T-cell (primary cell): ENCODE results near the gene NCBP2. TPM values are rescaled to one million over a fixed set of nuclear protein-coding genes. Genes with fewer than 3 reads are reported as not detected.
"Not testable (repeated sequence)": the region's sequence is repeated elsewhere in the genome, so short reads cannot be mapped to it uniquely, and the experiment has no call there.

Source experiments
- ATAC-seq, 4 experiments: fragments of 200-7000 bp in 3 of 4; fragments of 150-1000 bp in 1 of 4; cut with Tn5 transposase; replicated peaks in 1 of 4; 1 replicate in 3 of 4; 2 replicates in 1 of 4; pipeline ENCODE4 v1.10.0; 2021; ENCODE audit warnings: moderate library complexity in 3 of 4, mild to moderate bottlenecking in 2 of 4, moderate number of reproducible peaks in 1 of 4
- CTCF ChIA-PET, 2 donors: fragments of 300-600 bp; sonication (Branson Sonifier 250); formaldehyde crosslinking; loops; one replicate each; lab custom pipeline; 2022; ENCODE audit warnings: antibody characterized with exemption in 2 of 2; lab: Charles Lee
- POLR2A ChIA-PET, 2 donors: fragments of 300-600 bp; sonication (Branson Sonifier 250); formaldehyde crosslinking; loops; one replicate each; lab custom pipeline; 2022; ENCODE audit warnings: antibody characterized with exemption in 2 of 2; lab: Charles Lee
- DNase-seq, 35 experiments: peaks; one replicate each; pipeline versions ENCODE4 v3.0.0 to v3.0.0-alpha.2; 2013 to 2023
- H3K27ac ChIP-seq: one replicate; pipeline ENCODE4 v1.5.1; 2013; ENCODE audit warnings: low read length
- H3K27me3 ChIP-seq, 2 experiments: replicated peaks in 1 of 2; 1 replicate in 1 of 2; 2 replicates in 1 of 2; pipeline versions ENCODE4 v1.6.1 to v1.7.0; 2013; ENCODE audit warnings: low read length in 1 of 2, mixed read lengths in 1 of 2; ENCODE audit not compliant: control insufficient read depth in 2 of 2, insufficient read depth in 2 of 2; ENCODE audit errors: extremely low read depth in 1 of 2
- H3K36me3 ChIP-seq, 2 donors: 1 replicate in 1 of 2; 2 replicates in 1 of 2; pipeline versions ENCODE4 v1.6.1 to v1.7.0; 2013; ENCODE audit warnings: low read length in 1 of 2; ENCODE audit not compliant: control insufficient read depth in 2 of 2, insufficient read depth in 1 of 2; ENCODE audit errors: extremely low read depth in 1 of 2
- H3K4me1 ChIP-seq, 2 experiments: 1 replicate in 1 of 2; 2 replicates in 1 of 2; pipeline versions ENCODE4 v1.6.1 to v1.7.0; 2013; ENCODE audit warnings: low read length in 2 of 2, mixed read lengths in 1 of 2; ENCODE audit not compliant: insufficient read depth in 2 of 2, control insufficient read depth in 1 of 2; ENCODE audit errors: extremely low read depth in 1 of 2
- H3K4me3 ChIP-seq, 2 donors: 1 replicate in 1 of 2; 2 replicates in 1 of 2; pipeline versions ENCODE4 v1.5.1 to v1.7.0; 2013; ENCODE audit warnings: mild to moderate bottlenecking in 2 of 2, low read length in 1 of 2, moderate library complexity in 1 of 2; ENCODE audit not compliant: control insufficient read depth in 1 of 2; ENCODE audit errors: extremely low read depth in 1 of 2
- H3K9me3 ChIP-seq: 2 replicates; pipeline ENCODE4 v1.7.0; 2013
- H3K27ac Mint-ChIP-seq, 2 donors: one replicate each; pipeline ENCODE4 v1.8.0; 2020 to 2021; ENCODE audit warnings: mild to moderate bottlenecking in 2 of 2, mixed read lengths in 2 of 2
- H3K27me3 Mint-ChIP-seq, 2 donors: one replicate each; pipeline ENCODE4 v1.8.0; 2021 to 2022; ENCODE audit warnings: mixed read lengths in 2 of 2
- H3K36me3 Mint-ChIP-seq: one replicate; pipeline ENCODE4 v1.8.0; 2021; ENCODE audit warnings: mixed read lengths
- H3K4me1 Mint-ChIP-seq, 3 donors: one replicate each; pipeline ENCODE4 v1.8.0; 2020 to 2022; ENCODE audit warnings: mixed read lengths in 3 of 3, mild to moderate bottlenecking in 1 of 3
- H3K4me3 Mint-ChIP-seq, 3 donors: one replicate each; pipeline ENCODE4 v1.8.0; 2020 to 2022; ENCODE audit warnings: mild to moderate bottlenecking in 3 of 3, mixed read lengths in 3 of 3, moderate library complexity in 3 of 3
- H3K9me3 Mint-ChIP-seq, 3 donors: one replicate each; pipeline ENCODE4 v1.8.0; 2020 to 2022; ENCODE audit warnings: mixed read lengths in 3 of 3
- WGBS: methylation state at CpG from one replicate; pipeline ENCODE4 v1.1.5; 2013; ENCODE audit warnings: missing lambda C conversion rate; ENCODE audit not compliant: insufficient coverage; 5-methylcytosine and 5-hydroxymethylcytosine counted together
- total RNA-seq, 35 experiments: library from RNA in 6 of 35; stranded (reverse) in 6 of 35; fragments of 120-200 nt in 1 of 35; gene quantifications; one replicate each; pipeline versions ENCODE4 v1.2.1 to v1.2.4 and lab custom pipeline; 2013 to 2026

Gene NCBP2
- total RNA-seq, 5 donors from 2014 or later (not counting 1 experiment from before 2014, with no cell fraction given): 48.4 to 70.6 (median 59.3) TPM

DNA sequence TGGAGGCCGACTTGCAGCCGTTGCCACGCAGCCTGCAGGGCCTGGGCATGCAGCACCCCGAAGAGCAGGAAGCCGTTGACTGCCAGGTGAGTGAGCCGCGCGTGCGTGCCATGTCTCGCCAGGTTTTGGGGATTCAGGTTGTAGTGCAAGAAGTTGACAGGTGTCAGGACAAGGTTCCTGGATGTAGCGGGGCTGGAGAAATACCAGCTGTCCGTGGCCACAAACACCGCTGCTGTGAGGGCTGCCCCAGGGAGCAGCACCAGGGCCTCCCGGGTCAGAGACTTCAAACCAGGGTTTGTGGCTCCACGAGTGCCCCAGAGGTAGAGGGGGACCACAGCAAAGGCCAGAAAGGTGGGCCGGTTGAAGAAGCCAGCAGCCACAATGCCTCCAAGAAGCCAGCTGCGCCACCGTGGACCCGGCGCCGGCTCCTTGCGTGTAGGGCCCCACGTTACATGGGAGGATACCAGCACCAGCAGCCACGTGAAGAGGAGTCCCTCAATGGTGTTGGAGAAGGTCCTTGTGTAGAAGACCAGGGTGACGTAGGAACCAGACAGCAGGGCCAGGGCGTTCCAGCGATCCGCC lies 5.6 kb upstream of the NCBP2 start:
- H3K36me3 Mint-ChIP-seq: no peaks in the 10 kb centered on the region
- 90% methylated on average over 20 of the region's 28 CpGs for WGBS
- H3K27ac Mint-ChIP-seq: no peak overlapping the region
- no peak overlapping the region for H3K4me3 Mint-ChIP-seq
- peaks cover 20 to 21% (median 20%) of the 10 kb centered on the region in 3 donors for H3K4me1 Mint-ChIP-seq
- ChIA-PET CTCF (interaction anchor here in 1 of 2 donors (0.6 kb wide), 1 partner anchor 97 kb away, joined by 3 read pairs; no protein-coding TSS in a partner anchor), POLR2A (no interaction called here)
- Histone ChIP-seq H3K27me3 (no peaks in the 10 kb centered on the region), H3K36me3 (no peaks in the 10 kb centered on the region), H3K27ac (no peak overlapping the region), H3K4me3 (no peak overlapping the region), H3K9me3 (no peaks in the 10 kb centered on the region), H3K4me1 (peaks cover 8 to 9% of the 10 kb centered on the region in 2 experiments)
- no peak for DNase-seq
- H3K9me3 Mint-ChIP-seq: no peaks in the 10 kb centered on the region
- no peaks in the 10 kb centered on the region for H3K27me3 Mint-ChIP-seq
- no peak for ATAC-seq

- no peaks in the 10 kb centered on the region for H3K36me3 ChIP-seq
- peaks cover 0 to 2% of the 10 kb centered on the region in 2 donors for H3K27me3 Mint-ChIP-seq
- H3K9me3 ChIP-seq: no peaks in the 10 kb centered on the region
- no peaks in the 10 kb centered on the region for H3K9me3 Mint-ChIP-seq
- CTCF ChIA-PET: no interaction called here
- 92% methylated on average over 5 of the region's 10 CpGs for WGBS
- H3K4me1 ChIP-seq: peaks cover 8 to 12% of the 10 kb centered on the region in 2 experiments
- no peak overlapping the region for H3K4me3 ChIP-seq
- DNase-seq (no peak), ATAC-seq (no peak)
- H3K36me3 Mint-ChIP-seq: no peaks in the 10 kb centered on the region
- POLR2A ChIA-PET: no interaction called here
- no peak overlapping the region for H3K27ac Mint-ChIP-seq
- H3K27ac ChIP-seq: no peak overlapping the region
- no peak overlapping the region for H3K4me3 Mint-ChIP-seq
- H3K27me3 ChIP-seq: no peaks in the 10 kb centered on the region
- peaks cover 22 to 24% (median 23%) of the 10 kb centered on the region in 3 donors for H3K4me1 Mint-ChIP-seq
Observed at GRCh38 chr3:196947136-196947859, 5.0 kb upstream of the NCBP2 start.

DNA sequence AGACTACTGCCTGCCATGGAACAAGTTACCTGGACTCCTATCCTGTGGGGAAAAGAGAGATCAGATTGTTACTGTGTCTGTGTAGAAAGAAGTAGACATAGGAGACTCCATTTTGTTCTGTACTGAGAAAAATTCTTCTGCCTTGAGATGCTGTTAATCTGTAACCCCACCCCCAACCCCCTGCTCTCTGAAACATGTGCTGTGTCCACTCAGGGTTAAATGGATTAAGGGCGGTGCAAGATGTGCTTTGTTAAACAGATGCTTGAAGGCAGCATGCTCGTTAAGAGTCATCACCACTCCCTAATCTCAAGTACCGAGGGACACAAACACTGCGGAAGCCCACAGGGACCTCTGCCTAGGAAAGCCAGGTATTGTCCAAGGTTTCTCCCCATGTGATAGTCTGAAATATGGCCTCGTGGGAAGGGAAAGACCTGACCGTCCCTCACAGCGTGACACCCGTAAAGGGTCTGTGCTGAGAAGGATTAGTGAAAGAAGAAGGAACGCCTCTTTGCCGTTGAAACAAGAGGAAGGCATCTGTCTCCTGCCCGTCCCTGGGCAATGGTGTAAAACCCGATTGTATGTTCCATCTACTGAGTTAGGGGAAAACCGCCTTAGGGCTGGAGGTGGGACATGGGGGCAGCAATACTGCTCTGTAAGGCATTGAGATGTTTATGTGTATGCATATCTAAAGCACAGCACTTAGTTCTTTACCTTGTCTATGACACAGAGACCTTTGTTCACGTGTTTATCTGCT lies 1.9 kb upstream of the NCBP2 start:
- H3K36me3 Mint-ChIP-seq, H3K27me3 Mint-ChIP-seq, POLR2A ChIA-PET, ATAC-seq, H3K27ac ChIP-seq, H3K9me3 ChIP-seq, H3K4me3 ChIP-seq, H3K36me3 ChIP-seq, H3K9me3 Mint-ChIP-seq, CTCF ChIA-PET, H3K27me3 ChIP-seq, DNase-seq: not testable (repeated sequence)
- Mint-ChIP-seq H3K4me3 (peak overlapping the region; percentile 72 to 100 (median 96)), H3K4me1 (peaks cover 43 to 48% (median 47%) of the 10 kb centered on the region in 3 donors), H3K27ac (peak overlapping the region; percentile 57 to 71)
- peaks cover 8 to 28% of the 10 kb centered on the region in 2 experiments for H3K4me1 ChIP-seq
- WGBS: 94% methylated on average over 8 of the region's 14 CpGs

DNA sequence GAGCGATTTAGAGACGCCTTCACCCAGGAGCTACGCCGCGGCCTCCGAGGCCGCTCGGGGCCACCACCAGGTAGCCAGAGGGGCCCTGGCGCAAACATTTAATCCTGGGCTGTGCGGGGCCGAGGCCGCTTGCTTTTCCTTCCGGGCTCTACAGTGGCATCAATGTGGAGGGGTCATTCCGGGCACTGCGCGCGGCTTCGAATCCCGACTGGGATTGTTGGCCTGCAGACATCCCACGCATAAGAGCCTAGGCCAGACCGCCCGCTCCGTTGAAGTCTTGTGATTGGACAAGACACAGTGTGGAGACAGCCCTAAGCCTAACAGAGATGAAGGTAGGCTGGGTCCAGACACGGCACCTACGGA lies 568 bp upstream of the NCBP2 start:
- CTCF ChIA-PET: interaction anchor here in 1 of 2 donors (1.8 kb wide), 1 partner anchor 75 kb away, joined by 22 read pairs; the partner anchor contains the start of gene SENP5
- Histone ChIP-seq H3K4me3 (peak overlapping the region; percentile 80 to 92), H3K27ac (peak overlapping the region; percentile 77), H3K27me3 (no peaks in the 10 kb centered on the region), H3K36me3 (peaks cover 0 to 14% of the 10 kb centered on the region in 2 donors), H3K9me3 (no peaks in the 10 kb centered on the region), H3K4me1 (peaks cover 8 to 28% of the 10 kb centered on the region in 2 experiments)
- Mint-ChIP-seq H3K27me3 (peaks cover 0 to 2% of the 10 kb centered on the region in 2 donors), H3K27ac (peak overlapping the region; percentile 80 to 91), H3K36me3 (peaks cover 10% of the 10 kb centered on the region), H3K4me1 (peaks cover 44 to 49% (median 48%) of the 10 kb centered on the region in 3 donors), H3K4me3 (peak overlapping the region; percentile 96 to 100 (median 99)), H3K9me3 (no peaks in the 10 kb centered on the region)
- POLR2A ChIA-PET: interaction anchor here in 1 of 2 donors (0.5 to 1.6 kb wide), 3 partner anchors 75 to 762 kb away, joined by 4 to 7 read pairs (median 6); partner anchors contain the start of genes FBXO45, SENP5 and WDR53
- 0% methylated on average over 23 of the region's 25 CpGs for WGBS
- no peak for ATAC-seq
- peak in 4 of 35 experiments; percentile 11 to 35 (median 13) for DNase-seq

GRCh38 chr3:196941729-196942225 lies 551 bp downstream of the NCBP2 start:
- POLR2A ChIA-PET: interaction anchor here in 1 of 2 donors (0.6 to 1.6 kb wide), 4 partner anchors 13 to 373 kb away, joined by 3 to 7 read pairs (median 4); partner anchors contain the start of genes FBXO45, SENP5 and WDR53
- 0% methylated on average over 27 of the region's 31 CpGs for WGBS

More at GRCh38 chr3:196941729-196942225, 551 bp downstream of the NCBP2 start:
- Histone ChIP-seq H3K36me3 (peaks cover 4 to 25% of the 10 kb centered on the region in 2 donors), H3K27ac (peak overlapping the region; percentile 92), H3K4me3 (peak overlapping the region; percentile 80 to 92), H3K9me3 (no peaks in the 10 kb centered on the region), H3K4me1 (peaks cover 8 to 28% of the 10 kb centered on the region in 2 experiments), H3K27me3 (no peaks in the 10 kb centered on the region)
- CTCF ChIA-PET: interaction anchor here in 1 of 2 donors (0.6 to 1.8 kb wide), 3 partner anchors 49 to 74 kb away, joined by 3 to 22 read pairs (median 3); partner anchors contain the start of gene SENP5
- Mint-ChIP-seq H3K36me3 (peaks cover 22% of the 10 kb centered on the region), H3K27ac (peak overlapping the region; percentile 96 to 97), H3K9me3 (no peaks in the 10 kb centered on the region), H3K4me3 (peak overlapping the region; percentile 96 to 100 (median 99)), H3K4me1 (peaks cover 48 to 49% (median 49%) of the 10 kb centered on the region in 3 donors), H3K27me3 (peaks cover 0 to 2% of the 10 kb centered on the region in 2 donors)
- peak in 32 of 35 experiments; percentile 27 to 75 (median 50) for DNase-seq
- peak; percentile 42 to 56 (median 44) for ATAC-seq
